GM19397 (cell line): ENCODE measurements around the gene LMAN2.
"Not testable (repeated sequence)": the region's sequence is repeated elsewhere in the genome, so short reads cannot be mapped to it uniquely, and the experiment has no call there.

ENCODE experiments used
- ATAC-seq: cut with Tn5 transposase; IDR thresholded peaks from one replicate; pipeline ENCODE4 v1.9.1; 2021; ENCODE audit warnings: mild to moderate bottlenecking, moderate library complexity; ENCODE audit not compliant: unreplicated experiment

The LMAN2 gene

DNA sequence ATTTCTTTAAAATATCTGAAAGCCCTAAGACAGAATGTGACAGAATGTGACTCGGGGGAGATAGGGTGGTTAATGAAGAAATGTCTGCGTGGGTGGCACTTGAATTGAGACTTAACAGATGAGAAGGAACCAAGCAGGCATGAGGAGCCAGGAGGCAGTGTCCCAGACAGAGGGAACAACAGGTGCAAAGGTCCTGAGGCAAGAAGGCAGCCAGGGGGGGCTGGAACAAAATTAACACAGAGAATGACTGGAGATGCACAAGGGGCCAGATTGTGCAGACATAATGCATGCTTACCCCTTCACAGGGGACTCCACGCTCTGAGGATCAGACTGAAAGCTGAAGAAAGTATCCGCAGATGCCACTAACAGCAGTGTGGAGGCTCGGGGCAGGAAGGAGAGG lies 1.7 kb downstream of the LMAN2 start:
- ATAC-seq = no peak

DNA sequence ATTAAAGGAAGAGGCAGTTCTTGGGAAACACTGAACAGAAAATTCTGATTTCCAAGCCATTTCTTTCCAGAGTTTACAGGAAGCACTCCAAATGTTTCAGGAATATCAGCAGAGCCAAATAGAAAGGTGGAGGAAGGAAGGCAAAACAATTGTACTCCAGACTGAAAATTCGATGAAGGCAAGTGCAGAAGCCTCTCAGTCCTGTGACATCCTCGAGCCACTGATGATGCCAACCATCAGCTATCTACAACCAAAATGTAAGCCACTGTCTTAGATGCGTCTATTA lies 2.2 kb downstream of the LMAN2 start:
- ATAC-seq = no peak

DNA sequence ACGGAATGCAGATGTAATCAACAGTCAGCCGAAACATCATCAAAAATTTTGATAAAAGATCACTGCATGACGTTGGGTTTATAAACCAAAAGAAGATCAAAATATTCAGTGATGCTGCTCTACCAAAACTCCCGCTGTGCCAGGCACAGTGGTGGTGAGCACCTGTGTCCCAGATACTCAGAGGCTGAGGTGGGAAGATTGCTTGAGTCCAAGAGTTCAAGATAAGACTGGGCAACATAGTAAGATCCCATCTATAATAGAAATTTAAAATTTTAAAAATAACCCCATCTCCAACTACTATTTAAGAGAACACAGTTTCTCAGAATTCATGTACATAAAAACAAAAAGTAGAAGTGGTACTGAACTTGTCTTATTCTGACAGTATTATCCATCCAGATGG lies 3.8 kb downstream of the LMAN2 start:
- no peak for ATAC-seq

DNA sequence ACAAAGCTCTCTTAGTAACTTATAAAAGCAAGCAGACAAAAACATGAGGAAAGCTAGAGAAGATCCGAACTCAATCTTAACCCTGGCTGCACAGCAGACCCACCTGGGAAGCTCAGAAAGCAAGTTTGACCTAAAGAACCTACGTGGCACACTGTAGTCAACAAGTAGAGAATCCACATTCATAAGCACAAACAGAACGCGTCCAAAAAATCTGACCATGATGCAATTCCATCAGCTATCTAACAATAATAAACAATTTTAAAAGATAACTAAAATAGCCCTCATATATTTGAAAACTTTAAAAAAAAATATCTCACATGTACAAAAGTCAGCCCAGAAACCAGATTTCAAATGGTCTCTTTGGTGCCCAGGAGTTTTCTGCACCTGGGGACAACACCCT lies 4.6 kb downstream of the LMAN2 start:
- ATAC-seq = no peak

DNA sequence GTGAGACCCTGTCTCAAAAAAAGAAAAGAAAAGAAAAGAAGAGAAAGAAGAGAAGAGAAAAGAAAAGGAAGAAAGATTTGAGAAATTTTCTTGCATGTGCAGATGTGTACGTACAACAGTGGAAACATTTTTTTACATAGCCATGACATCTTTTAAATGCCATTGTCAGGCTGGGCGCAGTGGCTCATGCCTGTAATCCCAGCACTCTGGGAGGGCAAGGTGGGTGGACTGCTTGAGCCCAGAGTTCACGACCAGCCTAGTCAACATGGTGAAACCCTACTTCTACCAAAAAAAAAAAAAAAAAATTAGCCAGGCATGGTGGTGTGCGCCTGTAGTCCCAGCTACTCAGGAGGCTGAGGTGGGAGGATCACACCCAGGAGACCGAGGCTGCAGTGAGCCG lies 6.6 kb downstream of the LMAN2 start:
- no peak for ATAC-seq

DNA sequence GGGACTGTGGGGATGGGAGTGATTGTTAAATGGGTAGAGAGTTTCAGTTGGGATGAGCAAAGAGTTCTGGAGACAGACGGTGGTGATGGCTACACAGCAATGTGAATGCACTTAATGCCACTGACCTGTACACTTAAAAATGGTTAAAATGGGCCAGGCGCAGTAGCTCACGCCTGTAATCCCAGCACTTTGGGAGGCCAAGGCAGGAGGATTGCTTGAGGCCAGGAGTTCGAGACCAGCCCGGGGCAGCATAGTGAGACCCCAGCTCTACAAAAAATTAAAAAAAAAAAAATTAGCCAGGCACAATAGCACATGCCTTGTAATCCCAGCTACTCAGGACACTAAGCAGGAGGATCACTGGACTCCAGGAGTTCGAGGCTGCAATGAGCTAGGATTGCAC lies 7.7 kb downstream of the LMAN2 start:
- ATAC-seq = no peak

DNA sequence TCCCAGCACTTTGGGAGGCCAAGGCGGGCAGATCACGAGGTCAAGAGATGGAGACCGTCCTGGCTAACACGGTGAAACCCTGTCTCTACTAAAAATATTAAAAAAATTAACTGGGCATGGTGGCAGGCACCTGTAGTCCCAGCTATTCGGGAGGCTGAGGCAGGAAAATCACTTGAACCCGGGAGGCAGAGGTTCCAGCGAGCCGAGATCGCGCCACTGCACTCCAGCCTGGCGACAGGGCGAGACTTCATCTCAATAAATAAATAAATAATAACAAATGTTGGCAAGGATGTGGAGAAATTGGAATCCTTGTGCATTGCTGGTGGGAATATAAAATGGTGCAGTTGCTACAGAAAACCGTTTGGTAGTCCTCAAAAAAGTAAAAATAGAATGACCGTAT lies 8.5 kb downstream of the LMAN2 start:
- ATAC-seq = not testable (repeated sequence)

DNA sequence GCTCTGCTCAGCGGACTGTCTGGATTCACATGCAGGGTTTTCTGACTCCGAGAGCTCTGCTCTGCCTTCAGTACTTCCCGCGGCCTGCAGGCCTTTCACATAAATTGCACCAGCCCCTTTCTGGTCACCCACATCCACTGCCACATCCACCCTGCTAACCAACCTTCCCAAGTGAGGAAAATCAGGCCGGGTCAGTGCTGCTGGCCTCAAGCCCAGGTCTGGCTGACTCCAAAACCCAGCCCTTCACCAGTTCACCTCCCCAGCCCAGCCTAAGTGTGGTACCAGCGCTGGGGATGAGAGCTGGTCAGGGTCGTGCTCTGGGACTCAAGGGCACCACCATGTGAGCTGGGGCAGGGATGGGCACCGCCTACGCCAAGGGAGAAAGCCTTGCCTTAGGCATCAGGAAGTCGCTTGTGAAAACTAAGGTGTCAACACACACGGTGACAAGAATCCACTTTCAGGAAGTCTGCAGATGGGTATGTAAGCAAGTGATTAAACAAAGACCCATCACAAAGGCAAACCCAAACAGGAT lies 12.3 kb downstream of the LMAN2 start:
- ATAC-seq = no peak

DNA sequence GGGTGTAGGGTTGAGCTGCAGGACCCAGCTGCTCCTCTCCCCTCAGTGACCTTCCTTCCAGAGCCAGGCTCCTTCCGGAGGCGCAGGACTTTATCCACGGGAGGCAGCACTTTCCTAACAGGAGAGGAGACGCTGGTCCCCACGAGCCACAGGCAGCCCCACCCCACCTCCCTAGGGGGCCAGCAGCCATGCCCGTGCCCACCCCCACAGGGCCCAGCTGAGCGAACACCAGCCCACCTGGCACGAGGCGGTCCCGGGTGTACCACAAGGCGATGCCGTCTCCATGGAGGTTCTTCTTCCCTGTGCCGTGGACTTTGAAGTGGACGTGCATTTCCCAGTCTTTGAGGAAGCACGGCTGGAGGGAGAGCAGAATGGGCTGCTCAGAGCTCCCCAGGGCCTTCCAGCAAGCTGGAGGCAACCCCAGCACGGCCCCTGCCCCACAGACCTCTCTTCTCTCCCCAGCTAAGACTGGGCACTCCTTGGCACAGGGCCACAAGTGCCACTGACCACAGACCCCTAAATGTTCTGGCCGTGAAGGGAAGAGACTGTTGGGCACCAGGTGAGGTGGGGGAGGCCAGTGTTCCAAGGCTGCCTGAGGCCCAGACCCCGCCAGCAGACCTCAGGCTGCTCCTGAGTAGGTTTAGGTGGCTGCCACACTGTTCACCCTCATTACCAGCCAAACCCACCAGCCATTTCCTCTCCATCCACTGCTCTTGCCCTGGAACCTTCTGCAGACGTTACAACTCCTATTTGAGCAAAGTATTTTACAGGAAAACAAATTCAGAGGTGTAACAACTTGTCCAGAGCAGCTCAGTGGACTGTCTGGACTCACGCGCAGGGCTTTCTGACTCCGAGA lies 13.0 kb downstream of the LMAN2 start:
- no peak for ATAC-seq

DNA sequence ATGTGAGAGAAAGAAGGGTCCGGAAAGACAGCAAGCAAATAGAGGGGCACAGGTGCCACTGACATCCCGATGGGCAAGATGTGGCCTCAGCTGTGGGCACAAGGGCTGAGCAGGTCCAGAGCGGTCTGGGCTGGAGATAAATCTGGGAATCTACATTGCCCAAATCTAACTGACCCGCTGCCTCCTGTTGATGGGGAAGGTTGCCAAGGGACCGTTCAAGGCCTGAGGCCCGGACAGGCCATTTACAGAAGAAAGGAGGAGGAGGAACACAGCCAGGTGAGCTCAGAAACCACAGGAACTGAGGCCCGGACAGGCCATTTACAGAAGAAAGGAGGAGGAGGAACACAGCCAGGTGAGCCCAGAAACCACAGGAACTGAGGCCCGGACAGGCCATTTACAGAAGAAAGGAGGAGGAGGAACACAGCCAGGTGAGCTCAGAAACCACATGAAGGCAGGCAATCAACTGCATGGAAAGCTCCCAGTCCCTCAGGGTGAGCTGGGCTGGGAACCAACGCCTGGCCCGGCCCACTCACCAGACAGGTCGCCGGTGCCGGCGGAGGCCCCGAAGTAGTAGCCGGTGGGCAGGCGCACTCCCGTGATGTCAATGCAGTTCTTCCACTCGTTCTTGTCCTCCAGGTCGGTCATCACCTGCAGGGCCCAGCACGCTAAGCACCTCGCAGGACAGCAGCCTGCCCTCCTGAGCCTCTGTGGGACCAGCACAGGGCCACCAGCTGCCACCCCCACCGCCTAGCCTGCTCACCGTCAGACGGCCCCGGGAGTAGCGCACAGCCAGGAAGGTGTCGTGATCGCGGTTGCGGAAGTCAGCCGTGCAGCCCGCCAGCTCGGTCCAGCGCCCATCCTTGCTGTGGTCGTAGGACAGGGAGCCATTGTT lies 14.6 kb downstream of the LMAN2 start:
- ATAC-seq = no peak

DNA sequence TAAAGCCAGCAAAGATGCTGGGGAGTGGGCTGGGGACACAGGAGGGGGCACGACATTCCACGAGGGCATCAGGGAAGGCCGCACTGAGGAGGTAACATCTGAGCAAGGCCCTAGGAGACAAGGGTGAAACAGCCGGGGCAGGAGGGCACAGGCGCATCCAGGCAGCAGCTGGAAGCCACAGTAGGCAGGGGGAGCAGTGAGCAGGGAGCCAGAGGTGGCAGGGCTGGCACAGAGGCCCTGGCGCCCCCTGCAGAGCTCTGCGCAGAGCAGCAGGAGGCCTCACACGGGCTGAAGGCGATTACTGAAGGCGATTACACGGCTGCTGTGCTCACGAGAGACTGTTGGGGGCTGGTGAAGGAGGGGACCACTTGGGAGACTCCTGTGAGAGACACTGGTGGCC lies 15.4 kb downstream of the LMAN2 start:
- no peak for ATAC-seq

DNA sequence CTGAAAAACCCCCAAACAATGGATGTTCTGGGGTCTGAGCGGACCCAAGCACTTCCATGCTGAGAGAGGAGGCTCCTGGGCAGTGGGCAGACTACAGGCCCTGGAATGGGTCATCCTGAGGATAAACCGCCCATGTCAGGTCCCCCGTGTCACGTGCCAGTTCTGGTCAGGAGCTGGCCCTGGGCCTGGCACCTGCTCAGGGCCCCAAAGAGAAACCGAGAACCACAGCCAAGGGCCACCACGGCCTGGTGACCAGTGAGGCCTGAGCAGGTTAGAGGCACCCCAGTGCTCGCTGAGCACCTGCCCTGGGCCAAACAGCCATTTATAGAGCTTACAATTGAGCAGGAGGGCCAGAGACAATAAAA lies 15.8 kb downstream of the LMAN2 start:
- no peak for ATAC-seq

DNA sequence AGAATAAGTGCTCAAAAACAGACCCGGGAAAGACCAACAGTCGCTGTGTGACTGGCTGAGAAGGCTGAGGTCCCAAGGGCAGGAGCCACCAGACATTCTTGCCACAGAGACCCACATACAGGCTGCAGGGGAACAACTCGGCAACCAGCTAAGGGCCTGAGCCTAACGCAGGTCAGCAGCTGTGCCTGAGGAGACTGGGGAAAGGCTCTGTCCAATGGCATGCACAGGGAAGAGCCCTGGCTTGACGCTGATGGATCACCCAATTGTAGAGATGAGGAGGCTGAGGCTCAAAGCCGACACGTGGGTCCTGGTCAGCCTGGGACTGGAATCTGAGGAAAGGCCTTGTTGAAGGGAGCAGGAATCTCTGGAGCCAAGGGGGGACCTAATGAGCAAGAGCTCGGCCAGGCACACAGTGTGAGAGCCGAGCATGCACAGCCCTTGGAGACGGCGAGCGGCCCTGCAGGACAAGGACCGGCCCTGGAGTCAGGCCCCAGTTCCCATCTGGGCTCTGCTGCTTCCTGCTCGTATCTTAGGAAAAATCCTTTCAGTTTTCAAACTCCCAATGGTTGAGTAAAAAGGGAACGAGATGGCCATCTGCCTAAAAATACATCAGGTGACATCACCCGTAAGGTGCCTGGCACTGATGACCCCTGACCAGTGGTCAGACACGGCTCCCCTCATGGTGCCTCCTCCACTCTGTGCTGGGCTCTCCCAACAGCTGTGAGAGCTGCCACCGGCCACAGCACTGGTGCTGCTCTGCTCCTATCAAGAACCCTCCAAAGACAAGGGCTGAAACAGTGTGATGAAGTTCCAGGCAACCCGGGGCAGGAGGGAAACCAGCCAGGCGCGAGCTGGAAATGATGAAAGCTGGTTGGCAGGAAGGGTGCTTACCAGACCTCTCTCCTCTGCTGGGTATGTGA lies 16.4 kb downstream of the LMAN2 start:
- ATAC-seq = no peak

DNA sequence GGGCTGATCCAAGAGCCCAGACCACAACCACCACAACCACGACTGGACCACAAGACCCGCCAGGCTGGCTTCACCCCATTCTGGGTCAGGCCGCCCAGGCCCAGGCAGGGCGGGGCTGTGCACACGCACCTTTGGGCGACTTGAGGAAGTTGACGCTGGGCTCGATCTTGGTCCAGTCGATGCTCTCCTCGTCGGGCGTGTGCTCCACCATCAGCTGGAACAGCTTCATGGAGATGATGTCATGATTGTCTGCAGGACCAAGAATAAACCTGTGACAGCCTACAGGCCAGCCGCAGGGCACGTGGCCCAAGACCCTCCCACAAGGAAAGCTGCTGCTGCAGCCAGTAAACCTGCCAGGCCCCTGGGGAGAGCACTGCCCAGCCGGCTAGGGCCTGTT lies 17.3 kb downstream of the LMAN2 start:
- no peak for ATAC-seq

DNA sequence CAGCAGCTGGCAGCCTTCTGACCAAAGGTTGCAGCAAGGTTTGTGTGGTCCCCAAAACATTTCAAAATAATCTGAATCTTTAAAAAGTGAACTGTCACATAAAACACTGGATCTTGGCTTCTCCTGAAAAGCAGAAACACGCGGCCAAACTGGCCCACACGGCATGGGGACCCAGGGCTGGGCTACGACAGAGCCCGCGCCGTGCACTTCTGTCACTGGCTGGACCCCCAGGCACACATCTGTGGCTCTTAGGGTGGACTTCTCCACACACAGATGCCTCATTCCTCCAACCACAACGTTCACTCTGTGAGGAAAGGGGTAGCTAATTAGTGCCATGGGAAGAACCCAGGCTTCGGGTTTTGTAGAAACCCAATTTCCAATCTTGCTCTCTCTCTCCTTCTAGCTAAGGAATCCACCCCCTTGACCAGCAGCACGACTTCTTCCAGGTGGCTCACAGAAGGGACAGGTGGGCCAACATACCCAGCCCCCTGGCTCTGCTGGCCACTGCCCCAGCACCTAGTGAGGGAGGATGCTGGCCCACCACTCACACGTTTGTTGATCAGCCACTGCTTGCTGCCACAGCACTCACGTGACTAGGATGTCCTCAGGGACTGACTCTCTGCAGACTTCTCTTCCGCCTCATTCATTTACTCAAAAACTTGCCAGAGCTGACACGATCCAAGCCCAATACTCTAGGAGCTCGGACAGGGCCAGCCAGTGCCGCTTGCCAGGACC lies 17.9 kb downstream of the LMAN2 start:
- no peak for ATAC-seq

DNA sequence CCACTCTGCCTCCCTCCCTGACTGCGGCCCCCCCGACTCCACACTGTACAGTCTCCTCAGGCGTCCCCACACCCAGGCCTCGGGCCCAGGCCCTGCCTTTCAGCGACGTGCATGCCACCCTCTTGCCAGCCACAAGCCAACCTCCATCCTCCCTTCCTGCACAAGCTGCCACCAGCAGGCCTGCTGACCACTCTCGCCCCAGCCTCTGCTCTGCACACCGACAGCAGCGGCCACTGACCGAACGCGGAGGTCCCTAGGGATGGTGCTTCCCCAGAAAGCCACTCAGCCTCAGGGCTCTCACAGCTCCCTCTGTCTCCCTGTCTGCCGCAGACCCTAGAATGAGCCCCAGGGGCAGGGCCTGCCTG lies 18.6 kb downstream of the LMAN2 start:
- no peak for ATAC-seq

DNA sequence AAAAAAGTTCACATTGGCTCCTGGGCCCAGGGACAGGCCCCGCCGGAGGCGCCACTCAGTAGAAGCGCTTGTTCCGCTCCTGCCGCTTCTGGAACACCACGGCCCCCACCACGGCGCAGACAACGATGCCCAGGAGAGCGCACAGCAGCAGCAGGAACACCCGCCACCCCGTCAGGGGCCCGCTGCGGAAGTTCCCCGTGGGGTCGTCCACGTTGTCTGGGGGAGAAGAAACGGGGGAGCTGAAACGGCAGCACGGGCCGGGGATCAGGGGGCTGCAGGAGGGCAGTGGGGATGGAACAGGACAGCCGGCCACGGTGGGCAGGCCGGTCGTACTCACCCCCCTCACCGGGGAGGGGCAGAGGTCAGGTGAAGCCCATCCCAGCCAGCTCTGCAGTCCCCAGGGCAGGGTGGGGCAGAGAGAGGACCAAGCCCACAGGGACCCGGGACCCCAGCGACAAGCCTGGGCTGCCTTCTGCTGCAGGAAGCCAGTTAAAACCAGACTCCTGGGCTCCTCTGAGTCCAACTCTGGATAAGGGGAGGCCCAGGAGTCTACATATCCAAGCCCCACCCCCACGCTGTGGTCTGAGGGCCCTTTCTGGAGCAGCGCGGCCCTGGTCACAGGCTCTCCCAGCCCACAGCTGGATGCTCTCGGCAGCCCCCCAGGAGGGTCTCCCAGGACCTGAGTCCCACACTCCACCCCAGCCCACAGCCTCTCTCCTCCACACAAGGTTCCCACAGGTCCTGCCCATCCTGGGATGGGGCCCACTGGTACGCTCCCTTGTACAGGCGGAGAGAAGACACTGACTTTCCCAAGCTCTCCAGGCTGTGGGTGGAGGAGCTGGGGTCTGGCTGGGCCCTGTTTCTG lies 19.2 kb downstream of the LMAN2 start:
- ATAC-seq = no peak

DNA sequence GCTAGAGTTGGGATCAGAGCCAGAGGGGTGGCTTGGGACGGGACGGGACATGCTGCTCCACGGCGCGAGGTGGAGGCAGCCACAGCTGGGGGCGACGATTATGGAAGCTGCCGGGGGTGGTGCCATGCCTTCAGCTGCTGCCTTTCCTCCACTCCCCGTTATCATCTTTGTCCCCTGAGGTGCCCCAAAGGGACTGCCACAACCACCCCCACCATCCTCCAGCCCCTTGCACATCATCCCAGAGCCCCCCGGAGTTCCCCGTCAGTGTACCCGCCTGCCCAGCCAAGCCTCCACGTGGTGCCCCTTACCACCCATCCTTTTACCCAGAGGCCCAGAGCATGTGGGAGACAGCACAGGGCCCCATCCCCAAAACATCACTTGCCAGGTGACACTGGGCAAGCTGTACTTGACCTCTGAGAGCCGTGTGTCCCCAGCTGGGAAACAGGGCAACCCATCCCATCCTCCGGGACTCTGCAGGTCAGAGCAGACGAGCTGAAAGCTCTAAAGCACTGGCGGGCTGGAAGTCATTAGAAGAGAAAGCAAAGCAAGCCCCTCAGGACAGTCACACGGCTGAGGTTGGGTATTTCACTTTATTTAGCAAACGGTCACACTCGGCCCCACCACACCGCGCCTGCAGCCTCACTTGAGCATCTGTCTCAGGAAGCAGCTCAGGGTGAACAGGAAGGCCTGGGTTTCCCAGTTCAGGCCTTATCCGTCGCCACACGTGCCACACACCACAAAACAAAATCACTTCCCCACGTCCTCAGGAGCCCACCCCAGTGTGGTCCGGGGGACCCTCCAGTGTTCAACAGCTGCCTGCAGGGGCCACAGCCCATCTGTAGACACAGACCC lies 20.3 kb downstream of the LMAN2 start:
- ATAC-seq = no peak

DNA sequence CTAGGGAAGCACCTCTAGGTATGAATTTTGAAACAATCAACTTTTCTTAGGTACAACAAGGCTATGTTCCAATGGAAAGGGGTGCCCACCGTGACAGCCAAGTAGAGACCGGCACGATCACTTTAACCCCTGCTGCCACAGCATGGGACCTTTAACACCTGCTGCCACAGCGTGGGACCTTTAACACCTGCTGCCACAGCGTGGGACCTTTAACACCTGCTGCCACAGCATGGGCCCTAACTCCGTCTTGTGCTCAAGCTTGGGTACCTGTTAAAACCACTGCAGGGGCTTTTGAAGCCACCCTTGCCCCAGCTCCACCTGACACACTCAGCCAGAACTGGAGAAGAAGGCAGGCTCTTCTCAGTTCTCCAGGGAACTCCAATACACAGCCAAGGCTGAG lies 21.6 kb downstream of the LMAN2 start:
- no peak for ATAC-seq
